Stimulated activated naive B cell treated with anti-CD40 and anti-IgM and Interleukin-4, amounts not matched to agents 10 μg/mL and 1 μg/mL and 100 μg/mL, for 72 hours (primary cell): ENCODE measurements around the gene PLXNA2.
A peak's percentile ranks its signal among the peaks of the same experiment; 100 is the strongest.

Experiments used
- ATAC-seq, 2 donors: fragments of 150-1000 bp; cut with Tn5 transposase; replicated peaks; 2 replicates each; pipeline ENCODE4 v1.10.0; 2021; ENCODE audit warnings: moderate library complexity in 1 of 2
- DNase-seq: peaks from one replicate; pipeline ENCODE4 v3.0.0; 2021
- H3K27ac Mint-ChIP-seq: one replicate; pipeline ENCODE4 v1.8.0; 2022; ENCODE audit warnings: mild to moderate bottlenecking, mixed read lengths
- H3K27me3 Mint-ChIP-seq, 2 donors: one replicate each; pipeline ENCODE4 v1.8.0; 2022; ENCODE audit warnings: mixed read lengths in 2 of 2
- H3K36me3 Mint-ChIP-seq, 2 donors: one replicate each; pipeline ENCODE4 v1.8.0; 2022; ENCODE audit warnings: mixed read lengths in 2 of 2, mild to moderate bottlenecking in 1 of 2
- H3K4me1 Mint-ChIP-seq, 2 donors: one replicate each; pipeline ENCODE4 v1.8.0; 2022; ENCODE audit warnings: mixed read lengths in 2 of 2, mild to moderate bottlenecking in 1 of 2
- H3K4me3 Mint-ChIP-seq, 2 donors: one replicate each; pipeline ENCODE4 v1.8.0; 2022; ENCODE audit warnings: mild to moderate bottlenecking in 2 of 2, mixed read lengths in 2 of 2, moderate library complexity in 1 of 2
- H3K9me3 Mint-ChIP-seq, 2 donors: one replicate each; pipeline ENCODE4 v1.8.0; 2022; ENCODE audit warnings: mixed read lengths in 2 of 2, mild to moderate bottlenecking in 1 of 2

Gene PLXNA2

GRCh38 chr1:208243967-208244916 is at the start of gene PLXNA2:
Gene PLXNA2 (minus strand): TSS chr1:208244384. CDS start chr1:208217922, 26,462 bp downstream.
- no peaks in the 10 kb centered on the region for H3K36me3 Mint-ChIP-seq
- ATAC-seq (peak; percentile 79 to 80), DNase-seq (peak; percentile 48)
- H3K9me3 Mint-ChIP-seq: no peaks in the 10 kb centered on the region
- peaks cover 7 to 22% of the 10 kb centered on the region in 2 donors for H3K4me1 Mint-ChIP-seq
- peaks cover 15 to 27% of the 10 kb centered on the region in 2 donors for H3K27me3 Mint-ChIP-seq
- peak within 1 kb of the TSS; percentile 86 to 92 for H3K4me3 Mint-ChIP-seq
- peak within 1 kb of the TSS; percentile 44 for H3K27ac Mint-ChIP-seq

GRCh38 chr1:208292908-208293307 is 48.7 kb upstream of the PLXNA2 start:
- peaks cover 15 to 32% of the 10 kb centered on the region in 2 donors for H3K27me3 Mint-ChIP-seq
- no peaks in the 10 kb centered on the region for H3K4me1 Mint-ChIP-seq
- DNase-seq: no peak
- H3K27ac Mint-ChIP-seq: no peak overlapping the region
- ATAC-seq: no peak
- H3K4me3 Mint-ChIP-seq: no peak overlapping the region
- no peaks in the 10 kb centered on the region for H3K9me3 Mint-ChIP-seq
- no peaks in the 10 kb centered on the region for H3K36me3 Mint-ChIP-seq

- Mint-ChIP-seq H3K4me1 (no peaks in the 10 kb centered on the region), H3K4me3 (no peak overlapping the region), H3K27ac (no peak overlapping the region), H3K9me3 (no peaks in the 10 kb centered on the region), H3K27me3 (peaks cover 15 to 38% of the 10 kb centered on the region in 2 donors), H3K36me3 (no peaks in the 10 kb centered on the region)
- ATAC-seq (no peak), DNase-seq (no peak)
Observed at GRCh38 chr1:208291923-208292711, 47.9 kb upstream of the PLXNA2 start.

- Mint-ChIP-seq H3K36me3 (no peaks in the 10 kb centered on the region), H3K27ac (no peak overlapping the region), H3K4me1 (no peaks in the 10 kb centered on the region), H3K4me3 (no peak overlapping the region), H3K9me3 (no peaks in the 10 kb centered on the region), H3K27me3 (peaks cover 11 to 38% of the 10 kb centered on the region in 2 donors)
- no peak for ATAC-seq
- no peak for DNase-seq
Observed at GRCh38 chr1:208291129-208291528, 46.9 kb upstream of the PLXNA2 start.

GRCh38 chr1:208289716-208290115 is 45.5 kb upstream of the PLXNA2 start:
- no peaks in the 10 kb centered on the region for H3K4me1 Mint-ChIP-seq
- DNase-seq (no peak), ATAC-seq (no peak)
- peaks cover 11 to 26% of the 10 kb centered on the region in 2 donors for H3K27me3 Mint-ChIP-seq
- H3K36me3 Mint-ChIP-seq: no peaks in the 10 kb centered on the region
- H3K4me3 Mint-ChIP-seq: no peak overlapping the region
- no peak overlapping the region for H3K27ac Mint-ChIP-seq
- H3K9me3 Mint-ChIP-seq: no peaks in the 10 kb centered on the region

- Mint-ChIP-seq H3K36me3 (no peaks in the 10 kb centered on the region), H3K27ac (no peak overlapping the region), H3K9me3 (no peaks in the 10 kb centered on the region), H3K4me1 (no peaks in the 10 kb centered on the region), H3K27me3 (peaks cover 11 to 26% of the 10 kb centered on the region in 2 donors), H3K4me3 (no peak overlapping the region)
- DNase-seq (no peak), ATAC-seq (no peak)
Observed at GRCh38 chr1:208288495-208288894, 44.3 kb upstream of the PLXNA2 start.

GRCh38 chr1:208280681-208281450 is 36.7 kb upstream of the PLXNA2 start:
- no peaks in the 10 kb centered on the region for H3K36me3 Mint-ChIP-seq
- no peak for DNase-seq
- no peak overlapping the region for H3K27ac Mint-ChIP-seq
- no peak for ATAC-seq
- no peaks in the 10 kb centered on the region for H3K9me3 Mint-ChIP-seq
- peaks cover 9 to 14% of the 10 kb centered on the region in 2 donors for H3K27me3 Mint-ChIP-seq
- H3K4me3 Mint-ChIP-seq: no peak overlapping the region
- H3K4me1 Mint-ChIP-seq: no peaks in the 10 kb centered on the region

GRCh38 chr1:208279826-208280588 is 35.8 kb upstream of the PLXNA2 start:
- H3K27ac Mint-ChIP-seq: no peak overlapping the region
- H3K4me1 Mint-ChIP-seq: no peaks in the 10 kb centered on the region
- H3K4me3 Mint-ChIP-seq: no peak overlapping the region
- H3K27me3 Mint-ChIP-seq: peaks cover 9 to 14% of the 10 kb centered on the region in 2 donors
- no peaks in the 10 kb centered on the region for H3K9me3 Mint-ChIP-seq
- ATAC-seq (no peak), DNase-seq (no peak)
- no peaks in the 10 kb centered on the region for H3K36me3 Mint-ChIP-seq

- peaks cover 9 to 14% of the 10 kb centered on the region in 2 donors for H3K27me3 Mint-ChIP-seq
- H3K4me1 Mint-ChIP-seq: no peaks in the 10 kb centered on the region
Observed at GRCh38 chr1:208278638-208279037, 34.5 kb upstream of the PLXNA2 start.

GRCh38 chr1:208276757-208277435 is 32.7 kb upstream of the PLXNA2 start:
- H3K4me1 Mint-ChIP-seq: no peaks in the 10 kb centered on the region
- DNase-seq (no peak), ATAC-seq (no peak)
- no peaks in the 10 kb centered on the region for H3K36me3 Mint-ChIP-seq
- peaks cover 9 to 14% of the 10 kb centered on the region in 2 donors for H3K27me3 Mint-ChIP-seq
- H3K27ac Mint-ChIP-seq: no peak overlapping the region
- H3K9me3 Mint-ChIP-seq: no peaks in the 10 kb centered on the region
- no peak overlapping the region for H3K4me3 Mint-ChIP-seq

More at GRCh38 chr1:208278638-208279037, 34.5 kb upstream of the PLXNA2 start:
- H3K27ac Mint-ChIP-seq: no peak overlapping the region
- ATAC-seq: no peak
- H3K9me3 Mint-ChIP-seq: no peaks in the 10 kb centered on the region
- no peaks in the 10 kb centered on the region for H3K36me3 Mint-ChIP-seq
- H3K4me3 Mint-ChIP-seq: no peak overlapping the region
- no peak for DNase-seq

GRCh38 chr1:208275083-208275482 is 30.9 kb upstream of the PLXNA2 start:
- no peak for ATAC-seq
- Mint-ChIP-seq H3K4me1 (no peaks in the 10 kb centered on the region), H3K36me3 (no peaks in the 10 kb centered on the region), H3K9me3 (no peaks in the 10 kb centered on the region), H3K27ac (no peak overlapping the region), H3K27me3 (peaks cover 17 to 20% of the 10 kb centered on the region in 2 donors), H3K4me3 (no peak overlapping the region)
- no peak for DNase-seq

- Mint-ChIP-seq H3K4me1 (no peaks in the 10 kb centered on the region), H3K36me3 (no peaks in the 10 kb centered on the region), H3K9me3 (no peaks in the 10 kb centered on the region), H3K27me3 (peaks cover 31 to 34% of the 10 kb centered on the region in 2 donors), H3K4me3 (no peak overlapping the region), H3K27ac (no peak overlapping the region)
- DNase-seq (no peak), ATAC-seq (no peak)
Observed at GRCh38 chr1:208273386-208274017, 29.3 kb upstream of the PLXNA2 start.

GRCh38 chr1:208272713-208273112 is 28.5 kb upstream of the PLXNA2 start:
- no peak for DNase-seq
- no peak for ATAC-seq
- Mint-ChIP-seq H3K27me3 (peaks cover 37 to 42% of the 10 kb centered on the region in 2 donors), H3K4me1 (no peaks in the 10 kb centered on the region), H3K36me3 (no peaks in the 10 kb centered on the region), H3K4me3 (no peak overlapping the region), H3K9me3 (no peaks in the 10 kb centered on the region), H3K27ac (no peak overlapping the region)
